KOPT-K1 (cell line): ENCODE results near the gene DNAH7.

Experiments used
- H3K27ac ChIP-seq: fragments of 200-600 bp; sonication (generic); 2 replicates; pipeline ENCODE4 v1.5.1; 2016; ENCODE audit warnings: antibody characterized with exemption, mild to moderate bottlenecking, low read depth, low read length; ENCODE audit not compliant: poor library complexity, severe bottlenecking
- H3K36me3 ChIP-seq: fragments of 200-600 bp; sonication (generic); 2 replicates; pipeline ENCODE4 v1.5.1; 2017; ENCODE audit warnings: antibody characterized with exemption, mild to moderate bottlenecking, low read length, moderate library complexity; ENCODE audit not compliant: insufficient read depth
- H3K9me3 ChIP-seq: fragments of 200-600 bp; sonication (generic); 2 replicates; pipeline ENCODE4 v1.5.1; 2017; ENCODE audit warnings: antibody characterized with exemption, low read length, mild to moderate bottlenecking; ENCODE audit not compliant: insufficient read depth, poor library complexity, severe bottlenecking

DNAH7 gene

GRCh38 chr2:195830968-195831950, 237.4 kb downstream of the DNAH7 start:
- Histone ChIP-seq H3K36me3 (no peaks in the 10 kb centered on the region), H3K27ac (no peak overlapping the region), H3K9me3 (no peaks in the 10 kb centered on the region)

- Histone ChIP-seq H3K36me3 (no peaks in the 10 kb centered on the region), H3K27ac (no peak overlapping the region), H3K9me3 (no peaks in the 10 kb centered on the region)
Observed at GRCh38 chr2:195824478-195824877, 244.2 kb downstream of the DNAH7 start.

GRCh38 chr2:195823206-195823605, 245.4 kb downstream of the DNAH7 start:
- no peak overlapping the region for H3K27ac ChIP-seq
- no peaks in the 10 kb centered on the region for H3K9me3 ChIP-seq
- no peaks in the 10 kb centered on the region for H3K36me3 ChIP-seq

- Histone ChIP-seq H3K36me3 (no peaks in the 10 kb centered on the region), H3K27ac (no peak overlapping the region), H3K9me3 (no peaks in the 10 kb centered on the region)
Observed at GRCh38 chr2:195821566-195821932, 247.1 kb downstream of the DNAH7 start.

GRCh38 chr2:195820867-195821565, 247.6 kb downstream of the DNAH7 start:
- Histone ChIP-seq H3K9me3 (no peaks in the 10 kb centered on the region), H3K27ac (no peak overlapping the region), H3K36me3 (no peaks in the 10 kb centered on the region)

- Histone ChIP-seq H3K36me3 (no peaks in the 10 kb centered on the region), H3K9me3 (no peaks in the 10 kb centered on the region), H3K27ac (no peak overlapping the region)
Observed at GRCh38 chr2:195820373-195820772, 248.3 kb downstream of the DNAH7 start.

- Histone ChIP-seq H3K27ac (no peak overlapping the region), H3K36me3 (no peaks in the 10 kb centered on the region), H3K9me3 (no peaks in the 10 kb centered on the region)
Observed at GRCh38 chr2:195819276-195819675, 249.4 kb downstream of the DNAH7 start.

GRCh38 chr2:195818526-195818925, 250.1 kb downstream of the DNAH7 start:
- Histone ChIP-seq H3K36me3 (no peaks in the 10 kb centered on the region), H3K27ac (no peak overlapping the region), H3K9me3 (no peaks in the 10 kb centered on the region)

GRCh38 chr2:195818106-195818505, 250.5 kb downstream of the DNAH7 start:
- Histone ChIP-seq H3K36me3 (no peaks in the 10 kb centered on the region), H3K27ac (no peak overlapping the region), H3K9me3 (no peaks in the 10 kb centered on the region)

GRCh38 chr2:195815083-195815482, 253.6 kb downstream of the DNAH7 start:
- Histone ChIP-seq H3K27ac (no peak overlapping the region), H3K36me3 (no peaks in the 10 kb centered on the region), H3K9me3 (no peaks in the 10 kb centered on the region)

GRCh38 chr2:195813421-195813820, 255.2 kb downstream of the DNAH7 start:
- Histone ChIP-seq H3K36me3 (no peaks in the 10 kb centered on the region), H3K27ac (no peak overlapping the region), H3K9me3 (no peaks in the 10 kb centered on the region)

GRCh38 chr2:195810340-195811098, 258.1 kb downstream of the DNAH7 start:
- Histone ChIP-seq H3K27ac (no peak overlapping the region), H3K9me3 (no peaks in the 10 kb centered on the region), H3K36me3 (no peaks in the 10 kb centered on the region)

GRCh38 chr2:195808189-195808588, 260.4 kb downstream of the DNAH7 start:
- no peaks in the 10 kb centered on the region for H3K9me3 ChIP-seq
- H3K36me3 ChIP-seq: no peaks in the 10 kb centered on the region
- no peak overlapping the region for H3K27ac ChIP-seq

GRCh38 chr2:195805283-195805976, 263.2 kb downstream of the DNAH7 start:
- no peaks in the 10 kb centered on the region for H3K36me3 ChIP-seq
- H3K9me3 ChIP-seq: no peaks in the 10 kb centered on the region
- H3K27ac ChIP-seq: no peak overlapping the region
